Fibroblast of skin of left biceps (primary cell): ENCODE measurements around the gene BRME1.
A peak's percentile ranks its signal among the peaks of the same experiment; 100 is the strongest.

Experiments used
- DNase-seq, 2 experiments: peaks; one replicate each; pipeline ENCODE4 v3.0.0-alpha.2; 2013; ENCODE audit warnings: low read depth in 2 of 2

Gene BRME1

GRCh38 chr19:13846557-13847406 is 59.1 kb downstream of the BRME1 start:
- DNase-seq, result peak; percentile 76

DNA sequence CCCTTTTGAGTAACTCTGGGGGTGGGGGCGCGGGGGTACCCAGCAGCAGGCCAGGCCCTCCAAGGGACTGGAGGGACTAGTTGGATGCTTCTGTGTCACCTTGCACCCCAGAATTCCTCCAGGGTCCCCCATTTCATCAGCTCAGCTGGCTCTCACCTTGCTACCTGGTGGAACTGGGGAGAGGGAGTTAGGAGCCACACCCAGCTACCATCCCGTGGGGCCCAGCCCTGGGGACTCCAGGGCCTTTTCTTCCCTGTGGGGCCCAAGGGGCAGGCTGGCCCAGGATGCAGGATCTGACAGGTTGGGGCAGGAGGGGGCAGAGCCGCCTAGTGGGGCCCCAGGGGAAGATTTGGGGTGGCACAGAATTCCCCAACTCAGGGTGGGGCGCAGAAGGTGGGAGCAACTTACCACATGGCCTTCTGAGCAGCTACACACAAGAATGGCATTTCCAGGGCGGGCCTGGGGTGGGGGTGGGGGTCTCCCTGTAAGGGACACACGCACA is 61.7 kb downstream of the BRME1 start:
- no peak for DNase-seq

GRCh38 chr19:13843104-13843921 is 62.6 kb downstream of the BRME1 start:
- no peak for DNase-seq

GRCh38 chr19:13842291-13843103 is 63.4 kb downstream of the BRME1 start:
- DNase-seq, result no peak

DNA sequence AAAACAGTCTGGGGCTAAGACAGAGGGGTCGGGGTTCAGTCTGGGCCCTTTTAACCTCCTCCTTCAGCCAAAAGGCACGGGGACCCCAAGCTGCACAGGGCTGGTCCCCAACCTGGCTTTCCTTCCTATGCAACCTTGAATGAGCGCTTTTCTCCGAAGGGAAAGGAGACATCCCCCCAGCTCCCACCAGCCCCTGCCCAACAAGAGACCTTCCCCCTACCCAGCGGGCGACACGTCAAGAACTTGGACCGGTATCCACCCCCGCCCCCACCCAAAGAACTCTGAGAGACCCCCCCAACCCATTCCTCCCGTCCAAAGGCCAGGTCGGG is 64.0 kb downstream of the BRME1 start:
- no peak for DNase-seq

GRCh38 chr19:13841086-13841961 is 64.6 kb downstream of the BRME1 start:
- DNase-seq, result no peak

DNA sequence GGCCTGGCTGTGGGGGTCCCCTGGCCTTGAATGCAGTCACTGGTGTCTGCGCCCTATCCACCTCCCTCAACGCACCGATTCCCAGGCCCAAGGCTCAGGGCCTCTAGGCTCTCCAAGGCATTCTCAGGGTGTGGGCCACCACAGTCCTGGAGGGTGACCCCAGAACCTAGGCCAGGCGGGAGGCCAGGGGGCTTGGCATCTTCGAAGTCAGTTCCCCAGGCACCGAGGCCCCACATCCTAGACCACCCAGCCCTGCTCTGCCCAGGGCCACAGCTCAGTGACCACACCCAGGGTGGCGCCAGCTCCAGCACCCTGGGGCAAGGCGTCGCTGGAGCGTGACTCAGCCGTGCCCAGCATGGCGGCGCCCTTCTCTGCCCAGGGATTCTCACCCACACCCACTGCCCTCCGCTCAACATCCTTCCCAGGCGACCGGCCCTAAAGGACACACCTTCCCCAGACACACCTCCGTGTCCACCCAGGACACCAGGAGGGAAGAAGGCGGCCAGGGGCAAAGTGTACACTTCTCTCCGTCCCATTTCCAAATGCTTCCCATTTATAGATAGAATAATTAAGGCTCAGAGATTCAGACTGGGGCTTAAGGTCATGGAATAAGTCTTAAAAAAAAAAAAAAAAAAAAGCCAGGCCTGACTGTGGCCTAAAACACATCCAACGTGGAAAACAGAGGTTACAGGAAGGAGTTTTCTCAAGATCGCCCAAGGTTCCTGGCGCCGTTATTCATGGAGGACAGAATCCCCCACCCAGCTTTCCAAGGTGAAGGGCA is 65.4 kb downstream of the BRME1 start:
- DNase-seq, result no peak

- DNase-seq, result no peak
Measured at GRCh38 chr19:13839938-13840304, 66.0 kb downstream of the BRME1 start.

DNA sequence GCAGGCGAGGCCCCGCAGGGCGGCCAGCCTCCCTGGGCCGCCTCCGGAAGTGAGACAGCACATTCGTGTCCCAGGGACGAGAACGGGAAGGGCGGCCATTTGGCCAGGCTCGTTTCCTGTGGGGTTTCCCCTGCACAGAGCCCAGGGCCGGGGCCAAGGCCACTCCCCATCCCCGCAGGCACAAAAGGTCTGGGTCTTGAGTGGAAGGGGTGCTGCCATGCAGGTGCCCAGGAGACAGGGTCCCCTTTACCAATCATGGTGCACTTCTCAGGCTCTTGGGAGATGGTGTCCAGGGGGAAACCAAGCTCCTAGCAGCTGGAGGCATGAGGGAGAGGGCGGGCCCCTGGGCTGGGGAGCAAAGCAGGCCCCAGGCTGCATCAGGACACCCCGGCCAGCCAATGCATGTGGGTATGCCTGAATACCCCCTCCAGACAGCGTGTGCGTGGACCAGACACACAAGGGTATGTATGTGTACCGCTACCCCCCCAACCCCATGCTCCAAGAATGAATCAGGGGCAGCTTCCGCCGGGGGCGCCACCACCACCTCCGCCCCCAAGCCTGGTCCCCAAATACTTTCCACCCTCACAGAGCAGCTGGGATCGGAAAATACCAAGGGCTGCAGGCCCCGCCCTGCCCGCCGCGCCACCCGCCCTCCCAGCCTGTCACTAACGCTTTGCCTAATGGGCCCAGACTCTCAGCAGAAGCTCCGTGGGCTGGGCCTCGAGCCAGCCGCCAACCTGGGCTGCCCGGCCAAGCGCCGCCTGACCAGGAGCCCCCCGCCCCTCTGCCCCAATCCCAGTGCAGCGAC is 66.6 kb downstream of the BRME1 start:
- DNase-seq, result no peak

DNA sequence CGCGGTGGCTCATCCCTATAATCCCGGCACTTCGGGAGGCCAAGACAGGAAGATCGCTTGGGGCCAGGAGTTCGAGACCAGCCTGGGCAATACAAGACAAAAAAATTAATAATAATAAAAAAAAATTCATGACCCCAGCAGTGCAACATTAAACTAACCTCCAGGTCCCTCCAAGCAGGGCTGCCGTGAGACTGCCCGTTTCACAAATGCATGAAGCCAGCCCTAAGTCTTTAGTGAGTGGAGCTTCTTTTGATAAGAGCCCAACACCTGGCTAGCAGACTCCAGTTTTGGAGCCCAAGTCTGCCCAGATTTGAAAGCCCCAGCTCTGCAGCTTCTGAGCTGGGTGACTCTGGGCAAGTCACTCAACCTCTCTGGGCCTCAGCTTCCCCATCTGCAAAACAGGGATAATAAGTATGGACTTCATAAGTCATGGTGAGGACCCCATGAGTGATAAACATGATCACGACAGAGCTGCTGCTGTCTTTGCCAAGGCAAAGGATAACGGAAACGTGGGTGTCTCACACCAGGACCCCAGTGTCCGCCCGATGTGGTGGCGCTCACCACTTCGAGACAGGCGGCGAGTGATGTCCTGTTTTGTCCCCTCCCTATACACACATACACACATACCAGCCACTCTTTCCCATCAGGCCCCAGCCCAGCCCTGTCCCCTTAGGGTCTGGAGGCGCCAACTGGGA is 67.3 kb downstream of the BRME1 start:
- no peak for DNase-seq

GRCh38 chr19:13835791-13836723 is 69.9 kb downstream of the BRME1 start:
- no peak for DNase-seq

- DNase-seq, result no peak
Measured at GRCh38 chr19:13834244-13835069, 71.5 kb downstream of the BRME1 start.

- DNase-seq, result no peak
Measured at GRCh38 chr19:13833330-13834243, 72.3 kb downstream of the BRME1 start.
